Activated CD4-positive, alpha-beta T cell treated with anti-CD3 and anti-CD28 coated beads, Interleukin-2, amount 10 ng/mL, durations not matched to agents 24 days and 14 days (primary cell): Measurements from ENCODE around the gene GCSAML. TPM values are rescaled to one million over a fixed set of nuclear protein-coding genes. Genes with fewer than 3 reads are reported as not detected.

Experiments used
- DNase-seq: peaks from one replicate; pipeline ENCODE4 v3.0.0; 2022
- H3K27ac Mint-ChIP-seq: one replicate; pipeline ENCODE4 v1.8.0; 2022; ENCODE audit warnings: mild to moderate bottlenecking, mixed read lengths
- H3K27me3 Mint-ChIP-seq: one replicate; pipeline ENCODE4 v1.8.0; 2022; ENCODE audit warnings: mixed read lengths
- H3K36me3 Mint-ChIP-seq: one replicate; pipeline ENCODE4 v1.8.0; 2022; ENCODE audit warnings: low read depth, mild to moderate bottlenecking, mixed read lengths
- H3K4me1 Mint-ChIP-seq: one replicate; pipeline ENCODE4 v1.8.0; 2021; ENCODE audit warnings: mixed read lengths
- H3K4me3 Mint-ChIP-seq: one replicate; pipeline ENCODE4 v1.8.0; 2022; ENCODE audit warnings: mild to moderate bottlenecking, moderate library complexity, mixed read lengths
- H3K9me3 Mint-ChIP-seq: one replicate; pipeline ENCODE4 v1.8.0; 2021; ENCODE audit warnings: mixed read lengths
- intact Hi-C: fragments of 100-400 bp; cut with micrococcal nuclease; formaldehyde crosslinking; loops from one replicate; pipeline ENCODE4 v1.15.1; 2023
- total RNA-seq: library from RNA; stranded (reverse); gene quantifications from 2 replicates; pipeline ENCODE4 v1.2.3, GENCODE V29; 2022

Gene GCSAML
- total RNA-seq, 1 donor from 2014 or later: 0.14 TPM

- intact Hi-C loops: no loop called here
- no peaks in the 10 kb centered on the region for H3K9me3 Mint-ChIP-seq
- no peak overlapping the region for H3K4me3 Mint-ChIP-seq
- no peaks in the 10 kb centered on the region for H3K4me1 Mint-ChIP-seq
- no peak for DNase-seq
- H3K36me3 Mint-ChIP-seq: no peaks in the 10 kb centered on the region
- no peaks in the 10 kb centered on the region for H3K27me3 Mint-ChIP-seq
- no peak overlapping the region for H3K27ac Mint-ChIP-seq
Measured at GRCh38 chr1:247613405-247613804, 64.5 kb downstream of the GCSAML start.

GRCh38 chr1:247614625-247615024, 65.7 kb downstream of the GCSAML start:
- no peak overlapping the region for H3K27ac Mint-ChIP-seq
- no peaks in the 10 kb centered on the region for H3K4me1 Mint-ChIP-seq
- no peaks in the 10 kb centered on the region for H3K9me3 Mint-ChIP-seq
- intact Hi-C loops: no loop called here
- no peak for DNase-seq
- no peak overlapping the region for H3K4me3 Mint-ChIP-seq
- H3K27me3 Mint-ChIP-seq: no peaks in the 10 kb centered on the region
- no peaks in the 10 kb centered on the region for H3K36me3 Mint-ChIP-seq

Other genes with a start within 250 kb of the GCSAML start
- 14.2 and 15.7 TPM in 2 replicates for gene ZNF496, start 217.3 kb upstream of the GCSAML start, total RNA-seq
- gene NLRP3, start 133.0 kb upstream of the GCSAML start, total RNA-seq: 0.14 and 0.16 TPM in 2 replicates
- gene OR2B11, start 91.0 kb upstream of the GCSAML start, total RNA-seq: not detected in 2 replicates
- not detected in 2 replicates for gene OR2C3, start 12.7 kb upstream of the GCSAML start, total RNA-seq
- not detected in 2 replicates for gene OR2G2, start 39.2 kb downstream of the GCSAML start, total RNA-seq
- not detected in 2 replicates for gene OR2G3, start 56.5 kb downstream of the GCSAML start, total RNA-seq
- not detected in 2 replicates for gene OR13G1, start 130.6 kb downstream of the GCSAML start, total RNA-seq
- not detected in 2 replicates for gene OR6F1, start 167.5 kb downstream of the GCSAML start, total RNA-seq
- not detected in 2 replicates for gene OR14K1, start 189.5 kb downstream of the GCSAML start, total RNA-seq
- gene OR14A2, start 199.0 kb downstream of the GCSAML start, total RNA-seq: not detected in 2 replicates
- not detected in 2 replicates for gene OR1C1, start 211.4 kb downstream of the GCSAML start, total RNA-seq